GM23248 (cell line): ENCODE data around the gene LRRC74A. TPM values are rescaled to one million over a fixed set of nuclear protein-coding genes. Genes with fewer than 3 reads are reported as not detected.

Experiments
- DNase-seq: peaks from one replicate; pipeline ENCODE4 v3.0.0-alpha.2; 2015
- H2AFZ ChIP-seq: fragments of 200-600 bp; sonication (generic); 2 replicates; pipeline ENCODE4 v1.6.1; 2016; ENCODE audit warnings: antibody characterized with exemption
- H3F3A ChIP-seq: fragments of 200-600 bp; sonication (generic); 2 replicates; pipeline ENCODE4 v1.6.1; 2016; ENCODE audit warnings: mild to moderate bottlenecking, antibody characterized with exemption, mixed run types; ENCODE audit not compliant: insufficient read depth
- H3K27ac ChIP-seq: fragments of 200-600 bp; sonication (generic); 2 replicates; pipeline ENCODE4 v1.5.1; 2016; ENCODE audit warnings: mild to moderate bottlenecking
- H3K27me3 ChIP-seq: fragments of 200-600 bp; sonication (generic); replicated peaks from 2 replicates; pipeline ENCODE4 v1.6.1; 2016; ENCODE audit warnings: mild to moderate bottlenecking; ENCODE audit not compliant: insufficient read depth
- H3K36me3 ChIP-seq: fragments of 200-600 bp; sonication (generic); 2 replicates; pipeline ENCODE4 v1.6.1; 2016; ENCODE audit warnings: low read depth, mild to moderate bottlenecking
- H3K4me1 ChIP-seq: fragments of 200-600 bp; sonication (generic); 2 replicates; pipeline ENCODE4 v1.6.1; 2016; ENCODE audit warnings: mild to moderate bottlenecking; ENCODE audit not compliant: insufficient read depth
- H3K4me2 ChIP-seq: fragments of 200-600 bp; sonication (generic); one replicate; pipeline ENCODE4 v1.6.1; 2016; ENCODE audit warnings: mild to moderate bottlenecking; ENCODE audit not compliant: unreplicated experiment
- H3K4me3 ChIP-seq: fragments of 200-600 bp; sonication (generic); 2 replicates; pipeline ENCODE4 v1.5.1; 2016; ENCODE audit warnings: mild to moderate bottlenecking
- H3K79me2 ChIP-seq: fragments of 200-600 bp; sonication (generic); 2 replicates; pipeline ENCODE4 v1.6.1; 2016; ENCODE audit warnings: mild to moderate bottlenecking; ENCODE audit not compliant: insufficient read depth
- H3K9ac ChIP-seq: fragments of 200-600 bp; sonication (generic); 2 replicates; pipeline ENCODE4 v1.6.1; 2016; ENCODE audit warnings: mild to moderate bottlenecking
- H3K9me2 ChIP-seq: fragments of 200-600 bp; sonication (generic); 2 replicates; pipeline ENCODE4 v1.6.1; 2016; ENCODE audit warnings: mixed run types, mild to moderate bottlenecking, moderate library complexity; ENCODE audit not compliant: insufficient read depth
- H3K9me3 ChIP-seq: fragments of 200-600 bp; sonication (generic); one replicate; pipeline ENCODE4 v1.6.1; 2017; ENCODE audit warnings: low read depth
- H4K20me1 ChIP-seq: fragments of 200-600 bp; sonication (generic); 2 replicates; pipeline ENCODE4 v1.6.0; 2016; ENCODE audit not compliant: insufficient read depth
- EZH2 ChIP-seq: fragments of 200-600 bp; sonication (generic); IDR thresholded peaks from 2 replicates; pipeline ENCODE4 v1.6.1; 2018; ENCODE audit warnings: antibody characterized with exemption, mild to moderate bottlenecking; ENCODE audit not compliant: insufficient read depth, poor library complexity, severe bottlenecking
- EZH2phosphoT487 ChIP-seq: fragments of 200-600 bp; sonication (generic); IDR thresholded peaks from 2 replicates; pipeline ENCODE4 v1.6.1; 2018; ENCODE audit warnings: antibody characterized with exemption, moderate library complexity, mild to moderate bottlenecking, low read depth; ENCODE audit not compliant: insufficient read depth
- WGBS, 2 experiments: methylation state at CpG; one replicate each; pipeline ENCODE4 v1.1.6; 2015 to 2017; ENCODE audit warnings: low lambda C conversion rate in 2 of 2, low coverage in 1 of 2; ENCODE audit errors: missing lambda C conversion rate in 2 of 2; 5-methylcytosine and 5-hydroxymethylcytosine counted together
- in situ Hi-C: fragments of 300-500 bp; cut with MboI; formaldehyde crosslinking; loops from 2 replicates; pipeline ENCODE4 v1.15.0; 2020
- polyA plus RNA-seq: library from polyadenylated mRNA; unstranded; fragments of >200 nt; fragmentation: Nextera tagmentation; extraction: Ambion mirVana; gene quantifications from 2 replicates; pipeline ENCODE4 v1.2.1, GENCODE V29; 2016
- total RNA-seq: library from RNA; depleted of rRNA; stranded (reverse); fragments of >200 nt; shearing (Covaris generic); gene quantifications from 2 replicates; pipeline ENCODE4 v1.2.3, GENCODE V29; 2014

LRRC74A gene
- total and polyA plus RNA-seq, 2 experiments from 2014 or later: not detected

- H3F3A ChIP-seq: no peaks in the 10 kb centered on the region
- no peaks in the 10 kb centered on the region for H4K20me1 ChIP-seq
- TF ChIP-seq EZH2 (no peak), EZH2phosphoT487 (no peak)
- 57 to 66% methylated on average over 21 to 25 of the region's 25 CpGs for WGBS, 2 experiments
- in situ Hi-C loops: no loop called here
- H3K4me3 ChIP-seq: no peak overlapping the region
- H3K4me1 ChIP-seq: no peaks in the 10 kb centered on the region
- H3K79me2 ChIP-seq: no peaks in the 10 kb centered on the region
- no peak overlapping the region for H3K9ac ChIP-seq
- H2AFZ ChIP-seq: no peak overlapping the region
- H3K9me2 ChIP-seq: no peaks in the 10 kb centered on the region
- no peak overlapping the region for H3K4me2 ChIP-seq
- H3K27ac ChIP-seq: no peak overlapping the region
- H3K27me3 ChIP-seq: peaks cover 5% of the 10 kb centered on the region
- H3K9me3 ChIP-seq: no peaks in the 10 kb centered on the region
- no peak for DNase-seq
- no peaks in the 10 kb centered on the region for H3K36me3 ChIP-seq
These were observed 41.6 kb downstream of the LRRC74A start for GRCh38 chr14:76867516-76868453.

- H3K27me3 ChIP-seq: peaks cover 5% of the 10 kb centered on the region
- in situ Hi-C loops: no loop called here
- H3K4me1 ChIP-seq: no peaks in the 10 kb centered on the region
- 70 to 74% methylated on average over 25 to 29 of the region's 29 CpGs for WGBS, 2 experiments
- TF ChIP-seq EZH2phosphoT487: no peak
- no peak for TF ChIP-seq EZH2
- no peaks in the 10 kb centered on the region for H3K9me3 ChIP-seq
- H3K4me2 ChIP-seq: no peak overlapping the region
- H3F3A ChIP-seq: no peaks in the 10 kb centered on the region
- H3K9me2 ChIP-seq: no peaks in the 10 kb centered on the region
- no peak overlapping the region for H2AFZ ChIP-seq
- H4K20me1 ChIP-seq: no peaks in the 10 kb centered on the region
- no peak overlapping the region for H3K27ac ChIP-seq
- H3K79me2 ChIP-seq: no peaks in the 10 kb centered on the region
- no peaks in the 10 kb centered on the region for H3K36me3 ChIP-seq
- no peak overlapping the region for H3K4me3 ChIP-seq
- H3K9ac ChIP-seq: no peak overlapping the region
- DNase-seq: no peak
These were observed 42.4 kb downstream of the LRRC74A start for GRCh38 chr14:76868454-76869170.

DNA sequence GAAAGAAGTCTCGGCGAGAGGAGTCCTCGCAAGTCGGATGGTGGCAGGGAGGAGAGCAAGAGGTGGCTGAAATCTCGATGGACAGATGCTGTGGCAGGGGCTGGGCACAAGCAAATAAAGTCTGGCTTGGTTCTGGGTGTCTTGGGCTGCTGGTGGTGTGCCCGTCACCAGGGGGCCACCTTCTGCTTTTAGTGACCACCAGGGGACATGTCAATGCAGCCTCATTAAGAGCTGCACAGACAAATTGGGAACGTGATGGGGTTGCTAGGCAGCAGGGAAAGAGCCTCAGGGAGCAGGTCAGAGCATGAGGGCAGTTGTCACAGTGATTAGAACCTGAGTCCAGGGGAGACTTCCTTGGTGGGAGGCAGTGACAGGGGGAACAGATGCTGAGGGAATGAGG lies 44.0 kb downstream of the LRRC74A start:
- no peaks in the 10 kb centered on the region for H3K79me2 ChIP-seq
- H3K9me3 ChIP-seq: no peaks in the 10 kb centered on the region
- no peaks in the 10 kb centered on the region for H3K9me2 ChIP-seq
- H3F3A ChIP-seq: no peaks in the 10 kb centered on the region
- no peak overlapping the region for H2AFZ ChIP-seq
- in situ Hi-C loops: no loop called here
- no peaks in the 10 kb centered on the region for H4K20me1 ChIP-seq
- no peaks in the 10 kb centered on the region for H3K36me3 ChIP-seq
- TF ChIP-seq EZH2 (no peak), EZH2phosphoT487 (no peak)
- 25 to 29% methylated on average over 7 of the region's 7 CpGs for WGBS, 2 experiments
- no peak overlapping the region for H3K9ac ChIP-seq
- H3K4me3 ChIP-seq: no peak overlapping the region
- no peak overlapping the region for H3K27ac ChIP-seq
- no peak for DNase-seq
- peaks cover 5% of the 10 kb centered on the region for H3K27me3 ChIP-seq
- no peak overlapping the region for H3K4me2 ChIP-seq
- H3K4me1 ChIP-seq: no peaks in the 10 kb centered on the region

- H3K36me3 ChIP-seq: no peaks in the 10 kb centered on the region
These were observed 46.7 kb downstream of the LRRC74A start for GRCh38 chr14:76872796-76873432.

More at GRCh38 chr14:76872796-76873432, 46.7 kb downstream of the LRRC74A start:
- Histone ChIP-seq H3K4me1 (no peaks in the 10 kb centered on the region), H2AFZ (no peak overlapping the region), H3F3A (no peaks in the 10 kb centered on the region), H3K4me3 (no peak overlapping the region), H3K27ac (no peak overlapping the region), H3K4me2 (no peak overlapping the region), H3K9me3 (no peaks in the 10 kb centered on the region), H3K27me3 (peaks cover 5% of the 10 kb centered on the region), H4K20me1 (no peaks in the 10 kb centered on the region), H3K9me2 (no peaks in the 10 kb centered on the region), H3K79me2 (no peaks in the 10 kb centered on the region), H3K9ac (no peak overlapping the region)
- peak; percentile 63 for DNase-seq
- 14 to 16% methylated on average over 12 of the region's 12 CpGs for WGBS, 2 experiments
- TF ChIP-seq EZH2 (no peak), EZH2phosphoT487 (no peak)
- in situ Hi-C loops: no loop called here
